ENCODE results near the gene PPP2R2C. TPM values are rescaled to one million over a fixed set of nuclear protein-coding genes. Genes with fewer than 3 reads are reported as not detected.

PPP2R2C gene
- total RNA-seq, 2 experiments from 2014 or later: not detected

DNA sequence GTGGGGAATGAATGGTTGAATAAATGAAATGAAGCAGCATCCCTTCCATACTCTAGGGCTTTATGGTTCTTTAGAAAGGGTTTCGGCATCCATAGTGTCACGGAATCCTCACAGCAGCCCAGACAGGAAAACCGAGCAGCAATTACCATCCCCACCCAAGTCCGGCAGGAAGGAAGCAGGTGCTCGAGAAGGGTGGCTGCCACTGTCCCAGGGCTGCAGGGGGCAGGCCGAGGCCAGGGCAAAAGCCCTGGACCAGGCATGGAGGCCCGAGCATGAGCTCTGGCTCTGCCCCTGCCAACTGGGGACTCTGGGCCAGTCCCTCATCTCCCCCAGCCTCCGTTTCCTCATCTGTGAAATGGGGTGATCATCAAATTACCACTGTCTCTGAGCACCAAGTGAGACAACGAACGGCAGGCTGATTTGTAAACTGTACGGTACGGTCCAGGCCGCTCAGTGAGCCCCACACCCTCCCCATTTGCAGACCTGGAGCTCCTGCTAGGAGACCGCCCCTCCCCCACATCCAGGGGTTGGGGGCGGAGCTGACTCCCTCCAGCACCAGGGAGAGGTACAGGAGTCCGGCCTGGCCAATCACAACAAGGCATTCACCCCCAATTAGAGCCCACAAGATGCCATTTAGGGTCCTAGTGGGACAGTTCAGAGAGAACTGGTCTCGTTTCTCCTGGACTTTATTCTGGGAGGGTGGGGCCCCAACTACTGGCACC lies 102.3 kb downstream of the PPP2R2C start:
- H3K4me1 Mint-ChIP-seq (ENCODE audit: low read depth): no peaks in the 10 kb centered on the region
- intact Hi-C loops (cut with micrococcal nuclease): no loop called here
- no peak overlapping the region for H3K4me3 Mint-ChIP-seq
- H3K27me3 Mint-ChIP-seq (ENCODE audit: low read depth): peaks cover 5% of the 10 kb centered on the region
- H3K36me3 Mint-ChIP-seq (ENCODE audit: low read depth): no peaks in the 10 kb centered on the region
- no peaks in the 10 kb centered on the region for H3K9me3 Mint-ChIP-seq
- no peak for DNase-seq
- no peak overlapping the region for H3K27ac Mint-ChIP-seq
- CTCF ChIA-PET: no interaction called here

- intact Hi-C loops (cut with micrococcal nuclease): no loop called here
- H3K36me3 Mint-ChIP-seq (ENCODE audit: low read depth): no peaks in the 10 kb centered on the region
- H3K9me3 Mint-ChIP-seq: no peaks in the 10 kb centered on the region
- peaks cover 5% of the 10 kb centered on the region for H3K27me3 Mint-ChIP-seq (ENCODE audit: low read depth)
- CTCF ChIA-PET: no interaction called here
- H3K4me1 Mint-ChIP-seq (ENCODE audit: low read depth): no peaks in the 10 kb centered on the region
- no peak for DNase-seq
- H3K4me3 Mint-ChIP-seq: no peak overlapping the region
- H3K27ac Mint-ChIP-seq: no peak overlapping the region
These were observed 102.9 kb downstream of the PPP2R2C start for GRCh38 chr4:6369511-6369910.

DNA sequence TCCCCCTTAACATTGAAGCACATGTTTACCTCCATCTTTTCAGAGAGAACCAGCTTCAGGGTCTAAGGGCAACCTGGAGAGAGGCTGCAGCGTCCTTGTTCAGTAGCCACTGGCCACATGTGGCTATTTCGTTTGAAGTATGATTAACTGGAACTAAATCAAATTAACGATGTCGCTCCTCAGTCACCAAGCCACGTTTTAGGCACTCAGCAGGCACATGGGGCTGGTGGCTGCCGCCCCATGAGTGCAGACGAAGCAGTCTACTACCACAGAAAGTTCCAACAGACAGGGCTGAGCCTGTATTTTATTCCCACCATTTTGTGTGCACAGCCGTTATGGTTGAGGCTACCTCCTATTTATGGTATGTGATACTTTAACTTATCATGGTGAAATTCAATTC lies 103.4 kb downstream of the PPP2R2C start:
- no peak for DNase-seq
- Mint-ChIP-seq H3K36me3 (ENCODE audit: low read depth) (no peaks in the 10 kb centered on the region), H3K9me3 (no peaks in the 10 kb centered on the region), H3K4me1 (ENCODE audit: low read depth) (no peaks in the 10 kb centered on the region), H3K4me3 (no peak overlapping the region), H3K27me3 (ENCODE audit: low read depth) (peaks cover 5% of the 10 kb centered on the region), H3K27ac (no peak overlapping the region)
- intact Hi-C loops (cut with micrococcal nuclease): no loop called here
- CTCF ChIA-PET: no interaction called here

DNA sequence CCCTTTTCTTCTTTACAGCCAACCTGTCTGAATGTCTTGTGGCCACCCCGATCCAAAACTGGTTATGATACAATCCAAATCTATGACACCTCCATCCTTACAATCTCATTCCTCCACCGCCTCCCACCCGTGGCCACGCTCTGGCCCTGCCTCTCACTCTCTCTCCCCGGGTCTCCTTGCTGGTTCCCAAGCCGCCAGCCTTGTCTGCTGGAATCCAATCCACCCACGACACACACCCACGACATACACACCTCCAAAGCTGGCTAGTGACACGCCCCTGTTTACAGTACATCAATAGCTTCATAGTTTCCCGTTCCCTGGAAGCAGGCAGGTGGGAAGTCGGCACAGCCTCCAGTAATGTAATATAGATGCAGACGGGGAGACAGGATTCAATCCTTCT lies 103.8 kb downstream of the PPP2R2C start:
- Mint-ChIP-seq H3K4me1 (ENCODE audit: low read depth) (no peaks in the 10 kb centered on the region), H3K4me3 (no peak overlapping the region), H3K27me3 (ENCODE audit: low read depth) (peaks cover 5% of the 10 kb centered on the region), H3K36me3 (ENCODE audit: low read depth) (no peaks in the 10 kb centered on the region), H3K27ac (no peak overlapping the region), H3K9me3 (no peaks in the 10 kb centered on the region)
- intact Hi-C loops (cut with micrococcal nuclease): no loop called here
- CTCF ChIA-PET: no interaction called here
- no peak for DNase-seq

GRCh38 chr4:6368096-6368495 lies 104.3 kb downstream of the PPP2R2C start:
- no peaks in the 10 kb centered on the region for H3K36me3 Mint-ChIP-seq (ENCODE audit: low read depth)
- intact Hi-C loops (cut with micrococcal nuclease): no loop called here
- peaks cover 5% of the 10 kb centered on the region for H3K27me3 Mint-ChIP-seq (ENCODE audit: low read depth)
- H3K4me3 Mint-ChIP-seq: no peak overlapping the region
- no peaks in the 10 kb centered on the region for H3K9me3 Mint-ChIP-seq
- H3K27ac Mint-ChIP-seq: no peak overlapping the region
- DNase-seq: no peak
- CTCF ChIA-PET: no interaction called here
- H3K4me1 Mint-ChIP-seq (ENCODE audit: low read depth): no peaks in the 10 kb centered on the region

GRCh38 chr4:6367371-6367851 lies 105.0 kb downstream of the PPP2R2C start:
- Mint-ChIP-seq H3K36me3 (ENCODE audit: low read depth) (no peaks in the 10 kb centered on the region), H3K9me3 (no peaks in the 10 kb centered on the region), H3K27me3 (ENCODE audit: low read depth) (peaks cover 5% of the 10 kb centered on the region), H3K4me1 (ENCODE audit: low read depth) (no peaks in the 10 kb centered on the region), H3K27ac (no peak overlapping the region), H3K4me3 (no peak overlapping the region)
- DNase-seq: no peak
- intact Hi-C loops (cut with micrococcal nuclease): no loop called here
- CTCF ChIA-PET: interaction anchor here (0.6 kb wide), 1 partner anchor 1032 kb away, joined by 3 read pairs; no protein-coding TSS in a partner anchor

DNA sequence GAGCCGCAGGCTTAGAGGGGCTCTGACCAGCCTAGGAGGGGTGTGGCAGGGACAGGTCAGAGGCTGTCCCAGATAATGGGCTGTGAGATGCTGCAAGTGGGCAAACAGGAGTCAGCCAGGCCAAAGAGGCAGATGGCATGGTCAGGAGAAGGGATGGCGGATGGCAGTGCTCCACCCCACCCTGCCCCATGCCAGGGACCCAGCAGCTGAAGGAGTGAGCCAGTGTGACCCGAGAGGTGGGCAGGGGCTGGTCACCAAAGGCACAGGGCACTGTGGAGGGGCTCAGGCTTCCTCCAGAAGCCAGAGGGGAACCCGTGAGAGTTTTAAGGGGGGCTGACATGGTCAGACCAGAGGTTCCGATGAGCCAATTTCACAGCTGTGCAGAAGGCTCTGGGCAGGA lies 105.8 kb downstream of the PPP2R2C start:
- CTCF ChIA-PET: no interaction called here
- no peak overlapping the region for H3K4me3 Mint-ChIP-seq
- intact Hi-C loops (cut with micrococcal nuclease): no loop called here
- H3K27ac Mint-ChIP-seq: no peak overlapping the region
- no peaks in the 10 kb centered on the region for H3K36me3 Mint-ChIP-seq (ENCODE audit: low read depth)
- peaks cover 5% of the 10 kb centered on the region for H3K27me3 Mint-ChIP-seq (ENCODE audit: low read depth)
- no peak for DNase-seq
- H3K9me3 Mint-ChIP-seq: no peaks in the 10 kb centered on the region
- no peaks in the 10 kb centered on the region for H3K4me1 Mint-ChIP-seq (ENCODE audit: low read depth)

DNA sequence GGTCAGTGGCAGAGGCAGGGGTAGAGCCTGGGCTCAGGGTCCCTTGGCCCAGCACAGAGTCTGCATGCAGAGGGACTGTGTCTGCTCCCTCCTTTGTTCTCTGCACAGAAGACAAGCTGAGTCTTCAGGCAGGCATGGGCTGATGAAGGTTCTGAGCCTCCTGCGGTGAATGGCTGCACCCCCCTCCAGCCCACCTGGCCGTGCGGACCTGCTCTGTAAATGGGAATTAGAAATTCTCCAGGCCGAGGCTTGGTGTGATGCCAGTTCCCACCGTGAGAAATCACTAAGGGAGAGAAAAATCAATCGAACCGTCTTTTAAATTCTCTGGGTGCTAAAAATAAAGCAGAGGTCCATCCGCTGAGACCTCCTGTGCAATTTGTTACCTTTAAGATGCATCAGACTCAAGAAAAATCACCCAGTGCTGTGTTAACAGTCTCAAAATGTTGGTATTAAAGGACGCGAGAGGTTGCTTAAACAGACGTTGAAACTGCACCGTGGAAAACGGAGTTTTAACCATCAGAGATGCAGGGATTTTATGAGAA lies 106.8 kb downstream of the PPP2R2C start:
- CTCF ChIA-PET: no interaction called here

DNA sequence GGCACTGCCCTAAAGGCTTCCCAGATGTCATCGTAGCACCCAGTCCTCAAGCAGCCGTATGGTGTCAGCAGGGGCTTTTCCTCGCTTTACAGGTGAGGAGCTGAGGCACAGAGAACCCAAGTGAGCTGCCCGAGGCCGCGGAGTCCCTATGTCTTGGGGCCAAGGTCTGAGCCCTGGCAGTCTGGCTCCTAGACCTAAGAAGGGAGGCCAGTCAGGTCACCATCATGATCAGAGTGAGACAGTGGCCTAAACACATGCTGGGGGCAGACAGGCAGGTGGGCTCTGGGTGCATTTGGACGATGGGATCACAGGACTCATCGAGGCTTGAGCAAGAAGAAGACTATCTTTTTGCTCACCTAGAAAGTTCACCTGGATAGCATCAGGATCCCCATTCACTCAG lies 107.8 kb downstream of the PPP2R2C start:
- no peaks in the 10 kb centered on the region for H3K36me3 Mint-ChIP-seq (ENCODE audit: low read depth)
- H3K27me3 Mint-ChIP-seq (ENCODE audit: low read depth): peaks cover 3% of the 10 kb centered on the region
- intact Hi-C loops (cut with micrococcal nuclease): no loop called here
- CTCF ChIA-PET: no interaction called here
- no peaks in the 10 kb centered on the region for H3K9me3 Mint-ChIP-seq
- H3K27ac Mint-ChIP-seq: no peak overlapping the region
- H3K4me1 Mint-ChIP-seq (ENCODE audit: low read depth): no peaks in the 10 kb centered on the region
- H3K4me3 Mint-ChIP-seq: no peak overlapping the region
- no peak for DNase-seq

More for the DNA sequence above, 106.8 kb downstream of the PPP2R2C start:
- H3K36me3 Mint-ChIP-seq (ENCODE audit: low read depth): no peaks in the 10 kb centered on the region
- no peak for DNase-seq
- no peaks in the 10 kb centered on the region for H3K4me1 Mint-ChIP-seq (ENCODE audit: low read depth)
- no peak overlapping the region for H3K27ac Mint-ChIP-seq
- H3K9me3 Mint-ChIP-seq: no peaks in the 10 kb centered on the region
- intact Hi-C loops (cut with micrococcal nuclease): no loop called here
- H3K4me3 Mint-ChIP-seq: no peak overlapping the region
- peaks cover 5% of the 10 kb centered on the region for H3K27me3 Mint-ChIP-seq (ENCODE audit: low read depth)

GRCh38 chr4:6364146-6364545 lies 108.3 kb downstream of the PPP2R2C start:
- Mint-ChIP-seq H3K27ac (no peak overlapping the region), H3K36me3 (ENCODE audit: low read depth) (no peaks in the 10 kb centered on the region), H3K27me3 (ENCODE audit: low read depth) (peaks cover 2% of the 10 kb centered on the region), H3K4me3 (no peak overlapping the region), H3K4me1 (ENCODE audit: low read depth) (no peaks in the 10 kb centered on the region), H3K9me3 (no peaks in the 10 kb centered on the region)
- no peak for DNase-seq
- CTCF ChIA-PET: no interaction called here
- intact Hi-C loops (cut with micrococcal nuclease): no loop called here

- no peaks in the 10 kb centered on the region for H3K9me3 Mint-ChIP-seq
- H3K4me3 Mint-ChIP-seq: no peak overlapping the region
- peak; percentile 54 for DNase-seq
- peaks cover under 1% of the 10 kb centered on the region for H3K27me3 Mint-ChIP-seq (ENCODE audit: low read depth)
- H3K4me1 Mint-ChIP-seq (ENCODE audit: low read depth): no peaks in the 10 kb centered on the region
- CTCF ChIA-PET: no interaction called here
- H3K27ac Mint-ChIP-seq: no peak overlapping the region
- no peaks in the 10 kb centered on the region for H3K36me3 Mint-ChIP-seq (ENCODE audit: low read depth)
- intact Hi-C loops (cut with micrococcal nuclease): loop anchor here (2.0 kb wide), 1 partner anchor 184 kb away; no protein-coding TSS in a partner anchor
These were observed 109.5 kb downstream of the PPP2R2C start for GRCh38 chr4:6362896-6363295.

GRCh38 chr4:6362243-6362885 lies 110.0 kb downstream of the PPP2R2C start:
- Mint-ChIP-seq H3K36me3 (ENCODE audit: low read depth) (no peaks in the 10 kb centered on the region), H3K4me3 (no peak overlapping the region), H3K4me1 (ENCODE audit: low read depth) (no peaks in the 10 kb centered on the region), H3K9me3 (no peaks in the 10 kb centered on the region), H3K27me3 (ENCODE audit: low read depth) (peaks cover 2% of the 10 kb centered on the region), H3K27ac (no peak overlapping the region)
- intact Hi-C loops (cut with micrococcal nuclease): loop anchor here (2.0 kb wide), 1 partner anchor 184 kb away; no protein-coding TSS in a partner anchor
- no peak for DNase-seq
- CTCF ChIA-PET: no interaction called here

Measured in activated naive CD4-positive, alpha-beta T cell treated with anti-CD3 and anti-CD28 coated beads for 36 hours (primary cell).